SK-N-SH (cell line): ENCODE measurements around the gene CHST15.

ENCODE experiments used
- CHD2 ChIP-seq: fragments of 150-350 bp; IDR thresholded peaks from 2 replicates; pipeline ENCODE4 v1.6.1; 2018; ENCODE audit warnings: low read length; ENCODE audit not compliant: partially characterized antibody
- CTCF ChIP-seq: fragments of 200-600 bp; sonication (generic); IDR thresholded peaks from 2 replicates; pipeline ENCODE4 v1.6.1; 2017; ENCODE audit warnings: antibody characterized with exemption, mild to moderate bottlenecking, moderate library complexity
- NFIC ChIP-seq: IDR thresholded peaks from 2 replicates; pipeline ENCODE4 v1.4.0; 2012; ENCODE audit warnings: borderline replicate concordance
- POLR2AphosphoS5 ChIP-seq: IDR thresholded peaks from 2 replicates; pipeline ENCODE4 v1.6.1; 2012; ENCODE audit warnings: low read depth, low read length
- RFX5 ChIP-seq: IDR thresholded peaks from 2 replicates; pipeline ENCODE4 v1.6.1; 2012; ENCODE audit warnings: mild to moderate bottlenecking, improper control_type of control experiment, low read length
- RXRA ChIP-seq: IDR thresholded peaks from 2 replicates; pipeline ENCODE4 v1.4.0; 2012; ENCODE audit warnings: low read depth, mild to moderate bottlenecking, borderline replicate concordance
- TAF1 ChIP-seq: IDR thresholded peaks from 2 replicates; pipeline ENCODE4 v1.6.1; 2012; ENCODE audit warnings: low read depth, mild to moderate bottlenecking, low read length, moderate library complexity, borderline replicate concordance
- USF2 ChIP-seq: fragments of 150-350 bp; IDR thresholded peaks from 2 replicates; pipeline ENCODE4 v1.6.1; 2017; ENCODE audit warnings: antibody characterized with exemption, low read length, low read depth, borderline replicate concordance
- ZBTB33 ChIP-seq: IDR thresholded peaks from 2 replicates; pipeline ENCODE4 v1.4.0; 2012; ENCODE audit warnings: low read depth, borderline replicate concordance

GRCh38 chr10:124037286-124037685 is 56.1 kb downstream of the CHST15 start:
- TF ChIP-seq ZBTB33 (no peak), RFX5 (no peak), CTCF (no peak), NFIC (no peak), POLR2AphosphoS5 (no peak), TAF1 (no peak), USF2 (no peak), RXRA (no peak), CHD2 (no peak)
